SK-N-DZ (cell line): ENCODE data around the gene COPS7A.

Experiments used
- small RNA-seq, 2 experiments: library from RNA; depleted of rRNA; stranded (forward); fragments of <200 nt; gene quantifications; one replicate each; pipeline ENCODE3, GENCODE V24; 2014

COPS7A gene

Small RNAs within 50 kb of the gene (small RNA-seq; reads per million reads assigned to genes)
- 0 reads per million in 2 experiments for gene RNU6-781P
